Activated naive CD8-positive, alpha-beta T cell treated with anti-CD3 and anti-CD28 coated beads, Interleukin-2, amount 10 ng/mL, durations not matched to agents 7 days and 5 days (primary cell): ENCODE results near the gene PLEKHO2. TPM values are rescaled to one million over a fixed set of nuclear protein-coding genes. Genes with fewer than 3 reads are reported as not detected.

Source experiments
- total RNA-seq, 2 experiments: library from RNA; stranded (reverse); gene quantifications; one replicate each; pipeline ENCODE4 v1.2.3, GENCODE V29; 2021

Gene PLEKHO2
- total RNA-seq, 2 experiments from 2014 or later, result 25.4 to 25.7 TPM

Other genes with a start within 250 kb of the PLEKHO2 start
- gene RBPMS2, start 66.3 kb upstream of the PLEKHO2 start, total RNA-seq, result not detected
- 10 to 100 TPM; 45.8 to 49.7 TPM for gene PIF1, start 16.3 kb upstream of the PLEKHO2 start, total RNA-seq
- 10 to 100 TPM; 10.9 to 12.6 TPM for gene ANKDD1A, start 70.0 kb downstream of the PLEKHO2 start, total RNA-seq
- gene SPG21, start 148.0 kb downstream of the PLEKHO2 start, total RNA-seq, result 10 to 100 TPM; 55.1 to 57.0 TPM
- gene MTFMT, start 187.7 kb downstream of the PLEKHO2 start, total RNA-seq, result 10 to 100 TPM; 19.8 to 21.3 TPM
- gene SLC51B, start 203.5 kb downstream of the PLEKHO2 start, total RNA-seq, result not detected
- gene RASL12, start 226.1 kb downstream of the PLEKHO2 start, total RNA-seq, result not detected
- not detected for gene KBTBD13, start 234.8 kb downstream of the PLEKHO2 start, total RNA-seq